Measurements from ENCODE around the gene IL1RAPL2. TPM values are rescaled to one million over a fixed set of nuclear protein-coding genes. Genes with fewer than 3 reads are reported as not detected.

IL1RAPL2 gene
- polyA plus RNA-seq, 3 donors = not detected

- Histone ChIP-seq H3K36me3 (replicated peaks in 1 of 2; ENCODE audit: control insufficient read depth in 1 of 2, insufficient read depth in 2 of 2, low read length in 2 of 2) (no peaks in the 10 kb centered on the region), H3K27ac (ENCODE audit: low read depth in 1 of 2, low read length in 2 of 2) (no peak overlapping the region), H3K27me3 (ENCODE audit: control insufficient read depth in 2 of 2, insufficient read depth in 2 of 2, low read length in 2 of 2) (no peaks in the 10 kb centered on the region), H4K20me1 (ENCODE audit: insufficient read depth, low read length) (no peaks in the 10 kb centered on the region), H3K9ac (ENCODE audit: insufficient read depth, low read length, poor library complexity, severe bottlenecking) (no peak overlapping the region), H3K9me3 (replicated peaks in 1 of 2; ENCODE audit: control insufficient read depth in 1 of 2, insufficient read depth in 1 of 2, low read length in 2 of 2) (no peaks in the 10 kb centered on the region), H3K79me2 (ENCODE audit: insufficient read depth, low read length) (no peaks in the 10 kb centered on the region), H3K4me1 (ENCODE audit: control insufficient read depth in 1 of 2, insufficient read depth in 2 of 2, low read length in 2 of 2) (no peaks in the 10 kb centered on the region), H2AFZ (ENCODE audit: insufficient read depth, low read depth, low read length, poor library complexity, severe bottlenecking) (no peak overlapping the region), H3K4me2 (replicated peaks; ENCODE audit: extremely low read depth, low read length, poor library complexity, severe bottlenecking) (no peak overlapping the region), H3K4me3 (replicated peaks in 1 of 3; ENCODE audit: low read depth in 2 of 3, low read length in 3 of 3) (no peak overlapping the region)
- peaks cover 0 to 1% (median 0%) of the 10 kb centered on the region in 3 donors for H3K27me3 Mint-ChIP-seq (ENCODE audit: low read depth in 3 of 3)
- intact Hi-C loops (cut with micrococcal nuclease) = no loop called here
- no peak overlapping the region for H3K27ac Mint-ChIP-seq
- no peaks in the 10 kb centered on the region for H3K36me3 Mint-ChIP-seq
- DNase-seq = no peak
- H3K4me1 Mint-ChIP-seq = no peaks in the 10 kb centered on the region
- no CpG with 5 or more reads among the region's 2 CpGs for WGBS (ENCODE audit: insufficient coverage)
- no peak overlapping the region for H3K4me3 Mint-ChIP-seq
- peaks cover 0 to 5% (median 0%) of the 10 kb centered on the region in 7 donors for H3K9me3 Mint-ChIP-seq
- TF ChIP-seq CTCF (IDR thresholded peaks at IDR 0.05) = no peak
These were observed 999.9 kb downstream of the IL1RAPL2 start for GRCh38 chrX:105565856-105566255.

- Mint-ChIP-seq H3K9me3 (peaks cover 0 to 5% (median 0%) of the 10 kb centered on the region in 7 donors), H3K4me3 (no peak overlapping the region), H3K27ac (no peak overlapping the region), H3K4me1 (no peaks in the 10 kb centered on the region), H3K27me3 (ENCODE audit: low read depth in 3 of 3) (peaks cover 0 to 1% (median 0%) of the 10 kb centered on the region in 3 donors), H3K36me3 (no peaks in the 10 kb centered on the region)
- no peaks in the 10 kb centered on the region for H3K36me3 ChIP-seq (replicated peaks in 1 of 2; ENCODE audit: control insufficient read depth in 1 of 2, insufficient read depth in 2 of 2, low read length in 2 of 2)
- TF ChIP-seq CTCF (IDR thresholded peaks at IDR 0.05) = no peak
- H3K27me3 ChIP-seq (ENCODE audit: control insufficient read depth in 2 of 2, insufficient read depth in 2 of 2, low read length in 2 of 2) = no peaks in the 10 kb centered on the region
- H3K9me3 ChIP-seq (replicated peaks in 1 of 2; ENCODE audit: control insufficient read depth in 1 of 2, insufficient read depth in 1 of 2, low read length in 2 of 2) = no peaks in the 10 kb centered on the region
- H3K4me1 ChIP-seq (ENCODE audit: control insufficient read depth in 1 of 2, insufficient read depth in 2 of 2, low read length in 2 of 2) = no peaks in the 10 kb centered on the region
- H3K4me3 ChIP-seq (replicated peaks in 1 of 3; ENCODE audit: low read depth in 2 of 3, low read length in 3 of 3) = no peak overlapping the region
- DNase-seq = no peak
- intact Hi-C loops (cut with micrococcal nuclease) = no loop called here
- H2AFZ ChIP-seq (ENCODE audit: insufficient read depth, low read depth, low read length, poor library complexity, severe bottlenecking) = no peak overlapping the region
- no peaks in the 10 kb centered on the region for H4K20me1 ChIP-seq (ENCODE audit: insufficient read depth, low read length)
- no peak overlapping the region for H3K9ac ChIP-seq (ENCODE audit: insufficient read depth, low read length, poor library complexity, severe bottlenecking)
- no peak overlapping the region for H3K4me2 ChIP-seq (replicated peaks; ENCODE audit: extremely low read depth, low read length, poor library complexity, severe bottlenecking)
- no peak overlapping the region for H3K27ac ChIP-seq (ENCODE audit: low read depth in 1 of 2, low read length in 2 of 2)
- no peaks in the 10 kb centered on the region for H3K79me2 ChIP-seq (ENCODE audit: insufficient read depth, low read length)
These were observed 1001.1 kb downstream of the IL1RAPL2 start for GRCh38 chrX:105567082-105567481.
